HepG2 (cell line): ENCODE results near the gene FBXW4. TPM values are rescaled to one million over a fixed set of nuclear protein-coding genes. Genes with fewer than 3 reads are reported as not detected.

Source experiments
- ATAC-seq: fragments of 200-7000 bp; cut with Tn5 transposase; 3 replicates; pipeline ENCODE4 v1.9.1; 2020; ENCODE audit warnings: mild to moderate bottlenecking, moderate library complexity
- BruUV-seq: library from RNA; stranded (reverse); fragments of 400-500 nt; replicated peaks from 2 replicates; lab custom pipeline; 2021; lab: Mats Ljungman, UMichigan
- CTCF ChIA-PET: fragments of 300-600 bp; formaldehyde crosslinking; extraction: SDS; loops from one replicate; lab custom pipeline; 2021; ENCODE audit warnings: low total read pairs, inconsistent platforms, low intra/inter-chr PET ratio; lab: Yijun Ruan, JAX
- POLR2A ChIA-PET: fragments of 350-600 bp; sonication (Branson Sonifier 250); formaldehyde crosslinking; loops from one replicate; lab custom pipeline; 2020; ENCODE audit warnings: antibody characterized with exemption, inconsistent platforms; lab: Yijun Ruan, JAX
- DNase-seq: peaks from one replicate; pipeline ENCODE4 v3.0.0-alpha.2; 2015; ENCODE audit warnings: low spot score
- FAIRE-seq: peaks from 3 replicates; lab custom pipeline; 2011; peaks lifted over from hg19 to GRCh38; lab: Jason Lieb, UNC
- H2AFZ ChIP-seq: one replicate; pipeline ENCODE4 v1.6.1; 2011; ENCODE audit warnings: low read length, inconsistent platforms
- H3K27ac ChIP-seq: fragments of 300-600 bp; 3 replicates; pipeline ENCODE4 v1.8.0; 2011; ENCODE audit warnings: mixed run types, mild to moderate bottlenecking, mixed read lengths, low read length, inconsistent platforms; ENCODE audit not compliant: insufficient read depth; ENCODE audit errors: extremely low read length
- H3K27me3 ChIP-seq, 2 experiments: fragments of 200-600 bp in 1 of 2; 2 replicates in 1 of 2; 3 replicates in 1 of 2; pipeline versions ENCODE4 v1.6.0 to v1.8.0; 2011; ENCODE audit warnings: low read length in 2 of 2, mild to moderate bottlenecking in 2 of 2, moderate library complexity in 2 of 2, inconsistent platforms in 1 of 2; ENCODE audit not compliant: insufficient read depth in 2 of 2, control insufficient read depth in 1 of 2
- H3K36me3 ChIP-seq, 2 experiments: fragments of 200-600 bp in 1 of 2; replicated peaks in 1 of 2; 2 replicates in 1 of 2; 3 replicates in 1 of 2; pipeline versions ENCODE4 v1.5.1 to v1.8.0; 2011; ENCODE audit warnings: low read length in 2 of 2, inconsistent platforms in 1 of 2; ENCODE audit not compliant: insufficient read depth in 2 of 2, control insufficient read depth in 1 of 2
- H3K4me1 ChIP-seq: 2 replicates; pipeline ENCODE4 v1.5.1; 2012; ENCODE audit warnings: low read length, inconsistent platforms; ENCODE audit not compliant: insufficient read depth
- H3K4me2 ChIP-seq: 2 replicates; pipeline ENCODE4 v1.6.0; 2011; ENCODE audit warnings: low read depth, low read length, inconsistent platforms
- H3K4me3 ChIP-seq, 3 experiments: fragments of 200-600 bp in 1 of 3; sonication (generic), shearing (Covaris generic) in 1 of 3; replicated peaks in 1 of 3; 2 replicates each; pipeline ENCODE4 v1.5.1; 2011 to 2016; ENCODE audit warnings: low read length in 3 of 3, inconsistent platforms in 2 of 3, low read depth in 2 of 3, mild to moderate bottlenecking in 2 of 3, control low read depth in 1 of 3, mixed read lengths in 1 of 3; ENCODE audit not compliant: insufficient read depth in 1 of 3
- H3K79me2 ChIP-seq: one replicate; pipeline ENCODE4 v1.6.1; 2011; ENCODE audit warnings: low read length, inconsistent platforms; ENCODE audit not compliant: insufficient read depth
- H3K9ac ChIP-seq: 2 replicates; pipeline ENCODE4 v1.6.0; 2011; ENCODE audit warnings: mild to moderate bottlenecking, low read depth, low read length, inconsistent platforms; ENCODE audit not compliant: insufficient read depth
- H3K9me3 ChIP-seq: 2 replicates; pipeline ENCODE4 v1.5.1; 2012; ENCODE audit warnings: mild to moderate bottlenecking, low read length
- H4K20me1 ChIP-seq: 2 replicates; pipeline ENCODE4 v1.6.0; 2011; ENCODE audit warnings: inconsistent platforms, mild to moderate bottlenecking, low read length, moderate library complexity; ENCODE audit not compliant: insufficient read depth
- BRD4 ChIP-seq: sonication (generic); formaldehyde crosslinking; IDR thresholded peaks from 2 replicates; pipeline ENCODE4 v1.4.0; 2020; ENCODE audit warnings: missing genetic modification reagents
- FOXO1 ChIP-seq: sonication (generic); formaldehyde crosslinking; IDR thresholded peaks from 2 replicates; pipeline ENCODE4 v1.4.0; 2020; ENCODE audit warnings: missing genetic modification reagents
- HDAC6 ChIP-seq: fragments of 200-600 bp; sonication (generic); IDR thresholded peaks from 2 replicates; pipeline ENCODE4 v1.7.0; 2017; ENCODE audit warnings: mild to moderate bottlenecking, antibody characterized with exemption, low read length, low read depth
- HHEX ChIP-seq: IDR thresholded peaks from 2 replicates; pipeline ENCODE4 v1.6.1; 2016; ENCODE audit warnings: control low read depth
- MTA3 ChIP-seq: sonication (generic); formaldehyde crosslinking; IDR thresholded peaks from 2 replicates; pipeline ENCODE4 v1.4.0; 2020; ENCODE audit warnings: missing genetic modification reagents
- NFRKB ChIP-seq: fragments of 450-650 bp; IDR thresholded peaks from 2 replicates; pipeline ENCODE4 v1.6.1; 2017
- SCMH1 ChIP-seq: sonication (generic); formaldehyde crosslinking; IDR thresholded peaks from 2 replicates; pipeline ENCODE4 v1.9.0; 2021; ENCODE audit warnings: missing genetic modification reagents, mild to moderate bottlenecking, borderline replicate concordance
- SP2 ChIP-seq: sonication (generic); formaldehyde crosslinking; IDR thresholded peaks from 2 replicates; pipeline ENCODE4 v1.5.1; 2020; ENCODE audit warnings: mild to moderate bottlenecking, missing genetic modification reagents
- ZBTB21 ChIP-seq: sonication (generic); formaldehyde crosslinking; IDR thresholded peaks from 2 replicates; pipeline ENCODE4 v1.4.0; 2020; ENCODE audit warnings: missing genetic modification reagents
- ZNF296 ChIP-seq: sonication (generic); formaldehyde crosslinking; conservative IDR thresholded peaks from 2 replicates; pipeline ENCODE4 v1.5.0; 2020; ENCODE audit warnings: mild to moderate bottlenecking, missing genetic modification reagents
- ZNF350 ChIP-seq: sonication (generic); formaldehyde crosslinking; IDR thresholded peaks from 2 replicates; pipeline ENCODE4 v1.4.0; 2020; ENCODE audit warnings: mild to moderate bottlenecking, low read depth, missing genetic modification reagents, borderline replicate concordance
- ZNF781 ChIP-seq: sonication (generic); formaldehyde crosslinking; IDR thresholded peaks from 2 replicates; pipeline ENCODE4 v1.5.1; 2020; ENCODE audit warnings: borderline replicate concordance, mild to moderate bottlenecking, missing genetic modification reagents; ENCODE audit errors: not compliant biosample characterization
- ZSCAN12 ChIP-seq: sonication (generic); formaldehyde crosslinking; IDR thresholded peaks from 2 replicates; pipeline ENCODE4 v1.9.0; 2021; ENCODE audit warnings: mild to moderate bottlenecking, missing genetic modification reagents
- ZSCAN25 ChIP-seq: sonication (generic); formaldehyde crosslinking; IDR thresholded peaks from 2 replicates; pipeline ENCODE4 v1.8.0; 2022; ENCODE audit warnings: mild to moderate bottlenecking, missing genetic modification reagents
- WGBS: methylation state at CpG from one replicate; pipeline ENCODE4 v1.1.6; 2017; ENCODE audit warnings: low lambda C conversion rate; 5-methylcytosine and 5-hydroxymethylcytosine counted together
- in situ Hi-C: cut with HindIII; loops from 2 replicates; pipeline ENCODE4 v1.10.0; 2017; ENCODE audit warnings: low pct_unique_long_range_greater_than_20kb; ENCODE audit not compliant: extremely low pct_ligation_motif_present
- intact Hi-C: fragments of 100-400 bp; cut with micrococcal nuclease; formaldehyde crosslinking; loops from one replicate; pipeline ENCODE4 v1.10.0; 2022; ENCODE audit not compliant: unreplicated experiment
- polyA plus RNA-seq, 8 experiments: library from polyadenylated mRNA; depleted of rRNA in 3 of 8; stranded (reverse) in 7 of 8; unstranded in 1 of 8; fragments of >200 nt; fragmentation: Illumina TruSeq in 4 of 8; extraction: Trizol in 4 of 8; gene quantifications; 2 replicates each; pipeline versions ENCODE4 v1.2.1 to v1.2.3, GENCODE V29; 2011 to 2016; ENCODE audit warnings: low read depth in 4 of 8, missing spikeins in 1 of 8, mixed read lengths in 1 of 8; ENCODE audit not compliant: insufficient read depth in 1 of 8
- total RNA-seq, 5 experiments: library from RNA; depleted of rRNA; stranded (reverse); fragments of >200 nt; fragmentation: Illumina TruSeq; extraction: Trizol; gene quantifications; 2 replicates each; pipeline ENCODE4 v1.2.3, GENCODE V29; 2016; ENCODE audit warnings: low read depth in 1 of 5
- TF ChIP-seq, protein P1 (sequence below): IDR thresholded peaks from 2 replicates; pipeline ENCODE4 v1.6.1; 2016; ENCODE audit warnings: low read depth
- TF ChIP-seq, protein P2 (sequence below): sonication (generic); formaldehyde crosslinking; IDR thresholded peaks from 2 replicates; pipeline ENCODE4 v1.5.0; 2020; ENCODE audit warnings: mild to moderate bottlenecking, missing genetic modification reagents, borderline replicate concordance
- TF ChIP-seq, protein P3 (sequence below): sonication (generic); formaldehyde crosslinking; IDR thresholded peaks from 2 replicates; pipeline ENCODE4 v1.4.0; 2020; ENCODE audit warnings: missing genetic modification reagents, borderline replicate concordance
- TF ChIP-seq, protein P4 (sequence below): sonication (generic); formaldehyde crosslinking; conservative IDR thresholded peaks from 2 replicates; pipeline ENCODE4 v1.4.0; 2020; ENCODE audit warnings: missing genetic modification reagents

Gene FBXW4
- total and polyA plus RNA-seq, 2 of the 13 experiments (the other 11 are each of a cell fraction or from before 2014, with no cell fraction given) = 23.5 to 33.7 TPM

DNA sequence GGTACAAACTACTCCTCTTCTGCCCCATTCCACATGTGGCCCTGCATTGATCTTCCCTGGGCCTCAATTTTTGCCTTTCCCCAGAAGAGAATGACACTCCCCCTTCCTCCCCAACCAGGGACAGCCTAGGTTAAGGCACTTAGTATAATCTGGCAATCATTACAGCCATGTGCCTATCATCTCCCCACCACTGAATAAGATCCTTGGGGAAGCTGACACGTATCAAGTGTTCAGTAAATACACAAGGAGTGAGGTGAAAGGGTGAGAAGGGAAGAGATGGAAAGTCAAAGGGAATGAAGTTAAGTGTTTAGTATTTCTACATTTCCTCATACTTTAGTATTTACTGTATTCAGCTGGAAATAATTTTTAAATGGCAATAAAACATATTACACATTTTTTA lies 31.9 kb downstream of the FBXW4 start (continued):
- TF ChIP-seq HDAC6 = no peak
- no peak for TF ChIP-seq ZBTB21 (CRISPR knock-in tag)
- no peak for TF ChIP-seq ZNF296
- TF ChIP-seq ZSCAN25 = no peak
- TF ChIP-seq, protein P1, sequence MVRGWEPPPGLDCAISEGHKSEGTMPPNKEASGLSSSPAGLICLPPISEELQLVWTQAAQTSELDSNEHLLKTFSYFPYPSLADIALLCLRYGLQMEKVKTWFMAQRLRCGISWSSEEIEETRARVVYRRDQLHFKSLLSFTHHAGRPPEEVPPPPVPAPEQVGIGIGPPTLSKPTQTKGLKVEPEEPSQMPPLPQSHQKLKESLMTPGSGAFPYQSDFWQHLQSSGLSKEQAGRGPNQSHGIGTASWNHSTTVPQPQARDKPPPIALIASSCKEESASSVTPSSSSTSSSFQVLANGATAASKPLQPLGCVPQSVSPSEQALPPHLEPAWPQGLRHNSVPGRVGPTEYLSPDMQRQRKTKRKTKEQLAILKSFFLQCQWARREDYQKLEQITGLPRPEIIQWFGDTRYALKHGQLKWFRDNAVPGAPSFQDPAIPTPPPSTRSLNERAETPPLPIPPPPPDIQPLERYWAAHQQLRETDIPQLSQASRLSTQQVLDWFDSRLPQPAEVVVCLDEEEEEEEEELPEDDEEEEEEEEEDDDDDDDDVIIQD (CRISPR knock-in tag) = no peak
- TF ChIP-seq ZNF781 (CRISPR knock-in tag) = no peak
- no peak for TF ChIP-seq FOXO1 (CRISPR knock-in tag)
- TF ChIP-seq ZNF350 (CRISPR knock-in tag) = no peak
- TF ChIP-seq, protein P2, sequence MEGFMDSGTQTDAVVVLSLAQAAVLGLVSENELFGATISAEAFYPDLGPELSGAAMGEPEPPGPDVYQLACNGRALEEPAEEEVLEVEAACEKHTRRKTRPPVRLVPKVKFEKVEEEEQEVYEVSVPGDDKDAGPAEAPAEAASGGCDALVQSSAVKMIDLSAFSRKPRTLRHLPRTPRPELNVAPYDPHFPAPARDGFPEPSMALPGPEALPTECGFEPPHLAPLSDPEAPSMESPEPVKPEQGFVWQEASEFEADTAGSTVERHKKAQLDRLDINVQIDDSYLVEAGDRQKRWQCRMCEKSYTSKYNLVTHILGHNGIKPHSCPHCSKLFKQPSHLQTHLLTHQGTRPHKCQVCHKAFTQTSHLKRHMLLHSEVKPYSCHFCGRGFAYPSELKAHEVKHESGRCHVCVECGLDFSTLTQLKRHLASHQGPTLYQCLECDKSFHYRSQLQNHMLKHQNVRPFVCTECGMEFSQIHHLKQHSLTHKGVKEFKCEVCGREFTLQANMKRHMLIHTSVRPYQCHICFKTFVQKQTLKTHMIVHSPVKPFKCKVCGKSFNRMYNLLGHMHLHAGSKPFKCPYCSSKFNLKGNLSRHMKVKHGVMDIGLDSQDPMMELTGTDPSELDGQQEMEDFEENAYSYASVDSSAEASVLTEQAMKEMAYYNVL = no peak

DNA sequence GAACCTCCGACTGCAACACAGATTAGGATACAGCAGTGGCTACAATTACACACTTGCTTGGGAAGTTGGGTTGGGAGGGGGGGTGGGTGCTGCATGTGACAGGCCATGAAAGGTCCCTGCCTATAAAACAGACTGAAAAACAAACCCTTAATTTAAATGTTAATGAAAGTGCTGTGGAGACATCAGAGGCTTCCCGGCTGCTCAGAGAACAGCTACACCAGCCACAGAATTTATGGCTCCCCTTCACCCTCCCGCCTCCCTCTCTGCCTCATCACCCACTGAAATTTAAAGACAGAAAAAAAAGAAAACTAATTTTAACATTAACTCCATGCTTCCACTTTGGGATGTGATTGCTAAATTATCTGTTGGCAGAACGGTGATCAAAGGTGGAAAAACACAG lies 34.7 kb downstream of the FBXW4 start:
- intact Hi-C loops = no loop called here
- CTCF ChIA-PET = no interaction called here
- no peak for FAIRE-seq

More for the DNA sequence above, 34.7 kb downstream of the FBXW4 start:
- POLR2A ChIA-PET = no interaction called here
- Histone ChIP-seq H3K27ac (no peak overlapping the region), H3K4me1 (no peaks in the 10 kb centered on the region), H3K4me2 (no peak overlapping the region), H2AFZ (no peak overlapping the region), H4K20me1 (no peaks in the 10 kb centered on the region), H3K79me2 (no peaks in the 10 kb centered on the region), H3K9ac (no peak overlapping the region), H3K9me3 (no peaks in the 10 kb centered on the region), H3K4me3 (no peak overlapping the region), H3K36me3 (peaks cover 8 to 49% of the 10 kb centered on the region in 2 experiments; a peak in 4 of 5 replicates), H3K27me3 (peaks cover 0 to 1% of the 10 kb centered on the region in 2 experiments; a peak in 1 of 5 replicates)
- TF ChIP-seq, protein P3, sequence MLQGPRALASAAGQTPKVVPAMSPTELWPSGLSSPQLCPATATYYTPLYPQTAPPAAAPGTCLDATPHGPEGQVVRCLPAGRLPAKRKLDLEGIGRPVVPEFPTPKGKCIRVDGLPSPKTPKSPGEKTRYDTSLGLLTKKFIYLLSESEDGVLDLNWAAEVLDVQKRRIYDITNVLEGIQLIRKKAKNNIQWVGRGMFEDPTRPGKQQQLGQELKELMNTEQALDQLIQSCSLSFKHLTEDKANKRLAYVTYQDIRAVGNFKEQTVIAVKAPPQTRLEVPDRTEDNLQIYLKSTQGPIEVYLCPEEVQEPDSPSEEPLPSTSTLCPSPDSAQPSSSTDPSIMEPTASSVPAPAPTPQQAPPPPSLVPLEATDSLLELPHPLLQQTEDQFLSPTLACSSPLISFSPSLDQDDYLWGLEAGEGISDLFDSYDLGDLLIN (CRISPR knock-in tag) = no peak
- TF ChIP-seq MTA3 (CRISPR knock-in tag) (no peak), ZSCAN12 (CRISPR knock-in tag) (no peak), BRD4 (CRISPR knock-in tag) (no peak), NFRKB (no peak), SP2 (CRISPR knock-in tag) (no peak), HHEX (no peak), SCMH1 (CRISPR knock-in tag) (no peak)
- TF ChIP-seq, protein P4, sequence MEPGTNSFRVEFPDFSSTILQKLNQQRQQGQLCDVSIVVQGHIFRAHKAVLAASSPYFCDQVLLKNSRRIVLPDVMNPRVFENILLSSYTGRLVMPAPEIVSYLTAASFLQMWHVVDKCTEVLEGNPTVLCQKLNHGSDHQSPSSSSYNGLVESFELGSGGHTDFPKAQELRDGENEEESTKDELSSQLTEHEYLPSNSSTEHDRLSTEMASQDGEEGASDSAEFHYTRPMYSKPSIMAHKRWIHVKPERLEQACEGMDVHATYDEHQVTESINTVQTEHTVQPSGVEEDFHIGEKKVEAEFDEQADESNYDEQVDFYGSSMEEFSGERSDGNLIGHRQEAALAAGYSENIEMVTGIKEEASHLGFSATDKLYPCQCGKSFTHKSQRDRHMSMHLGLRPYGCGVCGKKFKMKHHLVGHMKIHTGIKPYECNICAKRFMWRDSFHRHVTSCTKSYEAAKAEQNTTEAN (CRISPR knock-in tag) = no peak
- in situ Hi-C loops = no loop called here
- 100% methylated on average over 4 of the region's 4 CpGs for WGBS
- DNase-seq (no peak), ATAC-seq (no peak)
- BruUV-seq = no TSS peak
